ENCODE measurements around the gene NGEF.

DNA sequence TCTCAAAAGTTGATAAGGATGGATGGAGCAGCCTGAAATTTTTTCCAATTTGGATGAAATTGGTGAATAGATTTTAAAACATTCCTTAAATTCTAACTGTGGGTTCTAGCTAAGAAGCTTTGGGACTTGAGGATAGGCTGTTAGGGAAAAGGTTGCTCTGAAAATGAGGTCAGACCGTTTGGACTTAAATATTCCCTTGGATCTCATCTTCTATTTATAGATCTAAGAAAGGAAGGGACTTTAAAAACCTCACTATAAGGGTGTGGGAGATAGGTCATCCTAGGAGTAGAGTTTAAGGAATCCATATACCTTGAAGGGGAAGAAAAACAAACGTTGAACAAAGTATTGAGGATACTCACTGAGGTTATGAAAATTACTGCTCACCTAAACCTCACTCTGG is 160.4 kb downstream of the NGEF start:
- TF ChIP-seq, protein P1, sequence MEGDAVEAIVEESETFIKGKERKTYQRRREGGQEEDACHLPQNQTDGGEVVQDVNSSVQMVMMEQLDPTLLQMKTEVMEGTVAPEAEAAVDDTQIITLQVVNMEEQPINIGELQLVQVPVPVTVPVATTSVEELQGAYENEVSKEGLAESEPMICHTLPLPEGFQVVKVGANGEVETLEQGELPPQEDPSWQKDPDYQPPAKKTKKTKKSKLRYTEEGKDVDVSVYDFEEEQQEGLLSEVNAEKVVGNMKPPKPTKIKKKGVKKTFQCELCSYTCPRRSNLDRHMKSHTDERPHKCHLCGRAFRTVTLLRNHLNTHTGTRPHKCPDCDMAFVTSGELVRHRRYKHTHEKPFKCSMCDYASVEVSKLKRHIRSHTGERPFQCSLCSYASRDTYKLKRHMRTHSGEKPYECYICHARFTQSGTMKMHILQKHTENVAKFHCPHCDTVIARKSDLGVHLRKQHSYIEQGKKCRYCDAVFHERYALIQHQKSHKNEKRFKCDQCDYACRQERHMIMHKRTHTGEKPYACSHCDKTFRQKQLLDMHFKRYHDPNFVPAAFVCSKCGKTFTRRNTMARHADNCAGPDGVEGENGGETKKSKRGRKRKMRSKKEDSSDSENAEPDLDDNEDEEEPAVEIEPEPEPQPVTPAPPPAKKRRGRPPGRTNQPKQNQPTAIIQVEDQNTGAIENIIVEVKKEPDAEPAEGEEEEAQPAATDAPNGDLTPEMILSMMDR (IDR thresholded peaks at IDR 0.05), result no peak
- TF ChIP-seq POLR2AphosphoS5 (IDR thresholded peaks at IDR 0.05), result no peak
